HCEC 1CT (cell line): Measurements from ENCODE around the gene A1BG.
"Not testable (repeated sequence)": the region's sequence is repeated elsewhere in the genome, so short reads cannot be mapped to it uniquely, and the experiment has no call there.

ENCODE experiments used
- DNase-seq: peaks from one replicate; pipeline ENCODE4 v3.0.0-alpha.2; 2017

Gene A1BG

GRCh38 chr19:58334691-58335249 is 18.5 kb downstream of the A1BG start:
- DNase-seq: no peak

- DNase-seq: no peak
Measured at GRCh38 chr19:58332697-58333096, 20.6 kb downstream of the A1BG start.

GRCh38 chr19:58330458-58330857 is 22.8 kb downstream of the A1BG start:
- DNase-seq: peak; percentile 51

- no peak for DNase-seq
Measured at GRCh38 chr19:58328999-58329398, 24.3 kb downstream of the A1BG start.

GRCh38 chr19:58326914-58327726 is 26.2 kb downstream of the A1BG start, which contains the start of gene ZSCAN22:
ZSCAN22 (plus strand) TSS chr19:58326994; CDS start chr19:58334803, 7,809 bp downstream.
- peak; percentile 95 for DNase-seq

GRCh38 chr19:58326501-58326913 is 26.8 kb downstream of the A1BG start:
- no peak for DNase-seq

GRCh38 chr19:58325311-58326022 is 27.8 kb downstream of the A1BG start:
- peak; percentile 36 for DNase-seq

GRCh38 chr19:58319241-58319640 is 34.1 kb downstream of the A1BG start:
- no peak for DNase-seq

GRCh38 chr19:58318297-58318696 is 35.0 kb downstream of the A1BG start:
- no peak for DNase-seq

GRCh38 chr19:58317476-58318072 is 35.7 kb downstream of the A1BG start:
- DNase-seq: peak; percentile 15

GRCh38 chr19:58315580-58315979 is 37.7 kb downstream of the A1BG start:
- DNase-seq: no peak

- DNase-seq: no peak
Measured at GRCh38 chr19:58311345-58311865, 41.9 kb downstream of the A1BG start.

- not testable (repeated sequence) for DNase-seq
Measured at GRCh38 chr19:58310685-58311084, 42.6 kb downstream of the A1BG start.

GRCh38 chr19:58307736-58308135 is 45.6 kb downstream of the A1BG start:
- no peak for DNase-seq

GRCh38 chr19:58305932-58306323 is 47.4 kb downstream of the A1BG start:
- DNase-seq: no peak

- peak; percentile 98 for DNase-seq
Measured at GRCh38 chr19:58305065-58305931, 48.0 kb downstream of the A1BG start, which contains the start of gene ERVK3-1. ERVK3-1 (plus strand) TSS chr19:58305377; CDS start chr19:58312169, 6,792 bp downstream.

GRCh38 chr19:58304748-58305064 is 48.6 kb downstream of the A1BG start:
- no peak for DNase-seq

GRCh38 chr19:58304255-58304654 is 49.0 kb downstream of the A1BG start:
- no peak for DNase-seq

- no peak for DNase-seq
Measured at GRCh38 chr19:58300620-58301019, 52.7 kb downstream of the A1BG start.

GRCh38 chr19:58296104-58296503 is 57.2 kb downstream of the A1BG start:
- no peak for DNase-seq
